ENCODE results near the gene KIF21A.

Gene KIF21A

GRCh38 chr12:39435531-39435930, 7.4 kb downstream of the KIF21A start:
- DNase-seq (ENCODE audit: low read depth): no peak
- no peak for TF ChIP-seq CTCF (IDR thresholded peaks at IDR 0.05; ENCODE audit: low read depth, low read length, missing control alignments)
- H3K4me3 ChIP-seq (ENCODE audit: low read depth, low read length): no peak overlapping the region

- no peak for DNase-seq (ENCODE audit: low read depth)
- no peak for TF ChIP-seq CTCF (IDR thresholded peaks at IDR 0.05; ENCODE audit: low read depth, low read length, missing control alignments)
- H3K4me3 ChIP-seq (ENCODE audit: low read depth, low read length): no peak overlapping the region
These were observed 11.1 kb downstream of the KIF21A start for GRCh38 chr12:39431797-39432196.

- no peak for DNase-seq (ENCODE audit: low read depth)
- TF ChIP-seq CTCF (IDR thresholded peaks at IDR 0.05; ENCODE audit: low read depth, low read length, missing control alignments): no peak
- H3K4me3 ChIP-seq (ENCODE audit: low read depth, low read length): no peak overlapping the region
These were observed 11.7 kb downstream of the KIF21A start for GRCh38 chr12:39431002-39431796.

- no peak overlapping the region for H3K4me3 ChIP-seq (ENCODE audit: low read depth, low read length)
- TF ChIP-seq CTCF (IDR thresholded peaks at IDR 0.05; ENCODE audit: low read depth, low read length, missing control alignments): no peak
- no peak for DNase-seq (ENCODE audit: low read depth)
These were observed 13.1 kb downstream of the KIF21A start for GRCh38 chr12:39429809-39430208.

GRCh38 chr12:39427360-39427808, 15.5 kb downstream of the KIF21A start:
- TF ChIP-seq CTCF (IDR thresholded peaks at IDR 0.05; ENCODE audit: low read depth, low read length, missing control alignments): no peak
- no peak overlapping the region for H3K4me3 ChIP-seq (ENCODE audit: low read depth, low read length)
- no peak for DNase-seq (ENCODE audit: low read depth)

- TF ChIP-seq CTCF (IDR thresholded peaks at IDR 0.05; ENCODE audit: low read depth, low read length, missing control alignments): no peak
- no peak overlapping the region for H3K4me3 ChIP-seq (ENCODE audit: low read depth, low read length)
- DNase-seq (ENCODE audit: low read depth): no peak
These were observed 16.2 kb downstream of the KIF21A start for GRCh38 chr12:39426636-39427240.
